Fibroblast of upper back skin (primary cell): ENCODE data around the gene DHH.
"Not testable (repeated sequence)": the region's sequence is repeated elsewhere in the genome, so short reads cannot be mapped to it uniquely, and the experiment has no call there.

Source experiments
- DNase-seq: peaks from one replicate; pipeline ENCODE4 v3.0.0-alpha.2; 2013

Gene DHH

DNA sequence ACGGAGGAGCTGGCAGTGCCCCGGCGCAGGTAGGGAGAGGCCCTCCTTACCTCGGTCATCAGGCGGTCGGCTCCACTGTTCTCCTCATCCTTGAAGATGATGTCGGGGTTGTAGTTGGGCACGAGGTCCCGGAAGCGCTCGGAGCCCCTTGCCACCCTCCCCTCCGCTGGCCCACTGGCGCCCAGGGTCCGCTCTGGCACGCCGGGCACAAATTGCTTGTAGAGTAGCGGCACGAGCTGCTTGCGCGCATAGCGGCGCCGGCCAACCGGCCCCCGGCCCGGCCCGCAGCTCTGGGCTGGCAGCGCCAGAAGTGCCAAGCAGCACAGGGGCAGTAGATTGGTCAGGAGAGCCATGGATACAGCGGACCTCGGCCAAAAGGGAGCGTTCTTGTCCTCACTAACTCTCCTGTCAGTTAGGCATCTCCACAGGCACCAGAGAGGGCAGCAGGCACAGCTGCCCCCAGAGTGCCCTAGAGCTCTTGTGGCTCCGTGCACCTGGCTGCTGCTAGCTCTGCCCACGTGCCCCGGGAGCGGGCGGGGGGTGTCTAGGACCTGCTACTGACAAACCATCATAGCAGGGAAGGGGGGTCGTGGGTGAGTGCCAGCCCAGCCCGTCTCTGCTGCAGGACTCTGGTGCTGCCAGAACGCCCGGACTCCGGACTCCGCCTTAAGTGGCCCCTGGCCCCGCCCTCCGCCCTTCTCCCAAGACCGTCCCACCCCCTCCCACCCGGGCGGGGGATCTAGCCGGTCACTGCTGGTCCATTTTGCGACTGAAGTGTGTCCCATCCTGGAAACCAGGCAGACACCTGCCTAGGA is at the start of gene DHH:
Gene DHH (minus strand): TSS at position 642 of the 815 bp plus-strand sequence. CDS start 289 bp downstream, at position 353.
- no peak for DNase-seq

GRCh38 chr12:49144384-49144783 is 49.8 kb upstream of the DHH start:
- DNase-seq: no peak

DNA sequence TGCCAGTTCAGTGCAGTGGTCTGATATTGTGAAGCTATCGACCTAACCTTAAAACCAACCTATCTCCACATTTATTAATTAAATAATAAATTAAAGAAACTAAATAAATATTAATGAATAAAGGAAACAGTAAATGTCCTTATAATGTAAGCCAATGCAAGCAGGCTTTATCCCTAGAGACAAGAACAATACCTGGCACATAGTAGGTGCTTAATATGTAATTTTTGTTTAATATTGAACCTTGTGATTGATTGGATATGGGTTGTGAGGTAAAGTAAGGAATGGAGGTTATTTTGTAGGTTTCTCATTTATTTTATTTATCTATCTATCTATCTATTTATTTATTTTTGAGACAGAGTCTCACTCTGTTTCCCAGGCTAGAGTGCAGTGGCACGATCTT is 44.4 kb upstream of the DHH start:
- DNase-seq: no peak

DNA sequence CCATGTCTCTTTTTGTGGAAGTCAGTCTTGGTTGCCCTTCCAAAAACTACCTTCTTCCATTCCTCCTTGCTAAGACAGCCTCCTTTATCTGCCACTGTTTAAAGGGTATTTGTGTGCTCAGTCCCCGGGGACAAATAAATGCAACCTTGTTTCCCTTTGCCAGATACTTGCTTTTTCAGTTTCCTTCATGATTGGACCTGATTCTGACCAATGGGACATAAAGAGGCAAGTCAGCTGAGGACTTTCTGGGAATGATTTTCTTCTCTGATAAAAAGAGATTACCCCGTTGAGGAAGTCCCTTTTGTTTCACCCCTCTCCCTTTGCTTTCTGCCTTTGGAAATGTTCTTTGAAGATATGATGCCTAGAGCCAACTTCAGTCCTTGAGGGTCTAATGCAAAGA is 44.0 kb upstream of the DHH start:
- DNase-seq: no peak

DNA sequence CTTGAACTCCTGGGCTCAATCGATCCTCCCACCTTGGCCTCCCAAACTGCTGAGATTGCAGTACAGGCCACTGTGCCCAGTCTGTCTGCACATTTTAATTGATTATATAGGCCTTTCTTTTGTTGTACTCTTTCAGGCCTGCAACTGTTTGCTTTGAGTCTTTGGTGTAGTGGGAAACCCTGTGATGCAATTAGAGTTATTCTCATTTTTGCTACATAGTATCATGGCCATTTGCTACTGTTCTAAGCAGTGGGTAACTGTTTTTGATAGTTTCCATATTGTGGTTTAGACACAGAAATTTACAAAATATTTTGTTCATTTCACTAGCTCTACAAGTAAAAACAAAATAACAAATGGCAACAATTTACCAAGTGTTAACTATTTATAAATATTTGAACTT is 42.9 kb upstream of the DHH start:
- DNase-seq: no peak

GRCh38 chr12:49136997-49137396 is 42.4 kb upstream of the DHH start:
- not testable (repeated sequence) for DNase-seq

- no peak for DNase-seq
Measured at GRCh38 chr12:49133590-49133989, 39.0 kb upstream of the DHH start.

DNA sequence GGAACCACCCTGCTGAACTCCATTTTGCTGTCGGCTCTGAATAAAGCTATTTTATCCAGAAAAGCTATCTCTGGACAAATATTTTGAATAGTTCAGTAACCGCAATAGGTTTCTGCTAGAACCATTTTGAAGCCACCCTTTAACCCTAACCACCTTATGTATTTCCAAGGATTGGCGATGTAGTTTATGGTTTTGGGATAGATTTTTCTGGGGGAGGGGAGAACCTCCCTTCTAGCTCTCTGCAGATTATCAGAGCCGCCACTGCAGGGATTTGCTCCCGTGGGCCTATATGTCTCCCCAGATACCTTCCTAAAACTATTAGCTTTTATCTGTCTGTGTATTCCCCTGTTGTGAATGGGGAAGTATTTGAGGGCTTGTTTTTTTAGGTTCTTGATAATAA is 38.4 kb upstream of the DHH start:
- no peak for DNase-seq

DNA sequence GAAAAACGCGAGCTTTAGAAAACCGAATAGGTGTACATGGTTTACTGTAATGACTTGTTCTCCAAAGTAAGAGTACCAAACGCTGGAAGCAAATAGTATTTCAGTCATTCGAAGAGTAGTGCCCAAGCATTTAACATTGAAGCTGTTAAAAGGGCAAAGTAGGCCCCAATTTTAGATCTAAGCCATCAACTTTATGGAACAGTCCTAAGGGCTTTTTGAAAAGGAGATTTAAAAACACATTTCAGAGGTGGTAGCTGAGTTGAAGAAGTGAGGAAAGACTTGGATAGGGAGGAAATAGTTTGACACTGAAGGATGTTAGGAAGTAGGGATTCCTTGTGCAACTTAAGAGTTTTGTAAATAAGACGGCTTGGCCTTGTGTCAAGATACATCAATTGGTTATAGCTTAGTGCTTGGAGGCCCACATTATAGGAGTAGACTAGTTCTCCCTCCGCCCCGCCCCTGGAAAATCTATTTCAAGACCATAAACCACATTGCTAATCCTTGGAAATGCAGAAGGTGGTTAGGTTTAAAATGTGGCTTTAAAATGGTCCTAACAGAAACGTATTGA is 37.4 kb upstream of the DHH start:
- DNase-seq: peak; percentile 62

GRCh38 chr12:49131051-49131893 is 36.7 kb upstream of the DHH start, which contains the start of gene TUBA1B:
TUBA1B (minus strand) TSS chr12:49131395; CDS start chr12:49131300, 95 bp downstream.
- DNase-seq: peak; percentile 91

- DNase-seq: peak; percentile 94
Measured at GRCh38 chr12:49130151-49131050, 35.8 kb upstream of the DHH start.

DNA sequence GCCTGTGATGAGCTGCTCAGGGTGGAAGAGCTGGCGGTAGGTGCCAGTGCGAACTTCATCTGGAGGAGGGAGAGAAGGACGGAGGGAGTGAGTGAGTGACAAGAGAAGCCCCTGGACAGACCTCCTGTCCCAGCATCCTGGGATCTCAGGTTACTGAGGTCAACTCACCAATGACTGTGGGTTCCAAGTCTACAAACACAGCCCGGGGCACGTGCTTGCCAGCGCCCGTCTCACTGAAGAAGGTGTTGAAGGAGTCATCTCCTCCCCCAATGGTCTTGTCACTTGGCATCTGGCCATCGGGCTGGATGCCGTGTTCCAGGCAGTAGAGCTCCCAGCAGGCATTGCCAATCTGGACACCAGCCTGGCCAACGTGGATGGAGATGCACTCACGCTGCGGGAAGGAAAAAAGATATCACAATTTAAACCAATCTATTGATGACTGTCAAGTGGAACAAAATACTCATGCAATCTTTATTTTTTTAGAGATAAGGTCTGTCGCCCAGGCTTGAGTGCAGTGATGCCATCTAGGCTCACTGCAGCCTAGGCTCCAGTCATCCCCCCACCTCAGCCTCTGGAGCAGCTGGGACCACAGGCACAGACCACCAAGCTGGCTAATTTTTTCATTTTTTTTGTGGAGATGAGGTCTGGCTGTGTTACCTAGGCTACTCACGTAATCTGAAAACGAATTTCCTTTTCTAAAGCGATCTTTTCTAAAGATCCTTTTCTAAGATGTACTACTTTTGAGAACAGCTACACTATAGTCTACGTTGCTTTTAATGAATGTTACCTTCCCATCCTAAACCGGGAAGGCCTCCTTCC is 34.9 kb upstream of the DHH start:
- no peak for DNase-seq

GRCh38 chr12:49127971-49128370 is 33.4 kb upstream of the DHH start:
- DNase-seq: not testable (repeated sequence)

DNA sequence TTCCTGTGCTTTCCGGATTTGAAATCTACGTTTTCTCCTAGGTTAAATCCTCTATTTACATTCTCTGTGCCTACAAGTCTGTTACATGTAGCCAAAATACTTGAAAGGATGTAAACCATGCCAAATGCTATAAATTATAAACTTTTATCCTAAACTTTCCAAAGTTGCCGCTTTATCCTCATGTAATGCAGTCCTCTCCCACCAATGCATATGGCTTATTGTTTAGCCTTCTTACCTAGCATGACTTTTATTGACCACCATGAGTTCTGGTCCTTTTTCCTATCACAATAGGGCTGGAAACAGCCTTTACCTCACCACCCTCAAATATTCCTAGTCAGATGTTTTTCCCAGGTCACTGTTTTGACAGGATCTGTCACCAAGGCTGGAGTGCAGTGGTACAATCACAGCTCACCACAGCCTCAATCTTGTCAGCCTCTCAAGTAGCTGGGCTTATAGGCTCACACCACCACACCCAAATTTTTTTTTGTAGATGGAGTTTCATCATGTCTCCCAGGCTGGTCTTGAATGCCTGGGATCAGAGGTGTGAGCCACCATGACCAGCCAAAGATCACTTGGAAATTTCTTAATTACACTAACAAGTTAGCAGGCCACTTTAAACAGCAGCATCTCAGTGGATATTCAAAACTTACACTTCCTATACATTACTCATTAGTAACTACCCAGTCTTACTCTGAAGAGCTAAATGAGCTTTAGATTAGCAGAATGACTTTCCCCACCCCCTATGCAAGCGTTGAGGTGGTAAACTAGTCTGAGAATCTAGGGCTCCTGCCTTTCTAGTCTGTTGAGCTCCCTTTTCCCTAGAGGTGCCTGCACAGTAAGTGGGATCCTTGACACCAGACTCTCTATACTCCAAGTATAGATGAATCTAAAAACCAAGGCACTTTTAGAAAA is 32.5 kb upstream of the DHH start:
- DNase-seq: peak; percentile 15

- DNase-seq: peak; percentile 67
Measured at GRCh38 chr12:49121047-49121696, 26.6 kb upstream of the DHH start.

- DNase-seq: no peak
Measured at GRCh38 chr12:49111206-49111605, 16.6 kb upstream of the DHH start.

- peak; percentile 99 for DNase-seq
Measured at GRCh38 chr12:49110464-49111155, 16.0 kb upstream of the DHH start, which contains the start of gene LMBR1L. LMBR1L (minus strand) TSS chr12:49110847; CDS start chr12:49110555, 292 bp downstream.

GRCh38 chr12:49109641-49110463 is 15.3 kb upstream of the DHH start:
- no peak for DNase-seq
